HG02852 (cell line): ENCODE measurements around the gene NBEAL1.
"Not testable (repeated sequence)": the region's sequence is repeated elsewhere in the genome, so short reads cannot be mapped to it uniquely, and the experiment has no call there.

Experiments
- ATAC-seq: cut with Tn5 transposase; IDR thresholded peaks from one replicate; pipeline ENCODE4 v1.9.1; 2021; ENCODE audit warnings: mild to moderate bottlenecking, moderate library complexity; ENCODE audit not compliant: unreplicated experiment

Gene NBEAL1

GRCh38 chr2:203038586-203038985, 23.9 kb downstream of the NBEAL1 start:
- ATAC-seq, result no peak

GRCh38 chr2:203039211-203039610, 24.5 kb downstream of the NBEAL1 start:
- ATAC-seq, result not testable (repeated sequence)

GRCh38 chr2:203040966-203041521, 26.4 kb downstream of the NBEAL1 start:
- ATAC-seq, result no peak

- ATAC-seq, result no peak
Measured at GRCh38 chr2:203042178-203042577, 27.5 kb downstream of the NBEAL1 start.

- no peak for ATAC-seq
Measured at GRCh38 chr2:203043226-203043625, 28.6 kb downstream of the NBEAL1 start.

- no peak for ATAC-seq
Measured at GRCh38 chr2:203045867-203046266, 31.2 kb downstream of the NBEAL1 start.

- no peak for ATAC-seq
Measured at GRCh38 chr2:203052539-203052938, 37.9 kb downstream of the NBEAL1 start.

GRCh38 chr2:203059567-203060240, 45.0 kb downstream of the NBEAL1 start:
- no peak for ATAC-seq

- ATAC-seq, result no peak
Measured at GRCh38 chr2:203061346-203061745, 46.7 kb downstream of the NBEAL1 start.

GRCh38 chr2:203062126-203062525, 47.5 kb downstream of the NBEAL1 start:
- no peak for ATAC-seq

GRCh38 chr2:203066519-203067091, 51.9 kb downstream of the NBEAL1 start:
- not testable (repeated sequence) for ATAC-seq

GRCh38 chr2:203070701-203071100, 56.0 kb downstream of the NBEAL1 start:
- ATAC-seq, result no peak

- no peak for ATAC-seq
Measured at GRCh38 chr2:203071148-203071547, 56.5 kb downstream of the NBEAL1 start.

- ATAC-seq, result no peak
Measured at GRCh38 chr2:203072371-203072770, 57.7 kb downstream of the NBEAL1 start.

GRCh38 chr2:203077451-203077850, 62.8 kb downstream of the NBEAL1 start:
- no peak for ATAC-seq

- no peak for ATAC-seq
Measured at GRCh38 chr2:203080447-203081045, 65.9 kb downstream of the NBEAL1 start.

- ATAC-seq, result no peak
Measured at GRCh38 chr2:203083328-203083727, 68.7 kb downstream of the NBEAL1 start.

GRCh38 chr2:203086381-203086780, 71.7 kb downstream of the NBEAL1 start:
- ATAC-seq, result not testable (repeated sequence)

GRCh38 chr2:203090721-203091120, 76.0 kb downstream of the NBEAL1 start:
- not testable (repeated sequence) for ATAC-seq

- ATAC-seq, result no peak
Measured at GRCh38 chr2:203097735-203098134, 83.1 kb downstream of the NBEAL1 start.

GRCh38 chr2:203102357-203102756, 87.7 kb downstream of the NBEAL1 start:
- ATAC-seq, result not testable (repeated sequence)

GRCh38 chr2:203104273-203104672, 89.6 kb downstream of the NBEAL1 start:
- no peak for ATAC-seq
